PFSK-1 (cell line): ENCODE data around the gene YPEL1. TPM values are rescaled to one million over a fixed set of nuclear protein-coding genes. Genes with fewer than 3 reads are reported as not detected.
A peak's percentile ranks its signal among the peaks of the same experiment; 100 is the strongest.

Source experiments
- FOXP2 ChIP-seq: optimal IDR thresholded peaks from 2 replicates; pipeline ENCODE3; 2011; ENCODE audit warnings: borderline replicate concordance, control low read depth, inconsistent platforms; ENCODE audit not compliant: insufficient read depth; ENCODE audit errors: extremely low read length, extremely low read depth
- POLR2AphosphoS5 ChIP-seq: IDR thresholded peaks from 2 replicates; pipeline ENCODE4 v1.6.1; 2012; ENCODE audit warnings: low read depth, mild to moderate bottlenecking, control low read depth, low read length, moderate library complexity
- SIN3A ChIP-seq: IDR thresholded peaks from 2 replicates; pipeline ENCODE4 v1.6.1; 2012; ENCODE audit warnings: mild to moderate bottlenecking, low read length, moderate library complexity, borderline replicate concordance; ENCODE audit not compliant: insufficient read depth
- TAF1 ChIP-seq: IDR thresholded peaks from 2 replicates; pipeline ENCODE4 v1.6.1; 2012; ENCODE audit warnings: low read length, control low read depth, borderline replicate concordance; ENCODE audit not compliant: insufficient read depth
- polyA plus RNA-seq: library from polyadenylated mRNA; unstranded; fragments of >200 nt; gene quantifications from one replicate; pipeline ENCODE4 v1.2.1, GENCODE V29; 2012; ENCODE audit warnings: low read depth, missing spikeins; ENCODE audit not compliant: insufficient read length
- TF ChIP-seq, protein P1 (sequence below), 2 experiments: IDR thresholded peaks; 2 replicates each; pipeline versions ENCODE4 v1.6.1 to v1.8.0; 2011 to 2012; ENCODE audit warnings: low read depth in 2 of 2, low read length in 2 of 2, control low read depth in 1 of 2, inconsistent platforms in 1 of 2, mild to moderate bottlenecking in 1 of 2, moderate library complexity in 1 of 2; ENCODE audit not compliant: insufficient read depth in 1 of 2

The YPEL1 gene, protein sequence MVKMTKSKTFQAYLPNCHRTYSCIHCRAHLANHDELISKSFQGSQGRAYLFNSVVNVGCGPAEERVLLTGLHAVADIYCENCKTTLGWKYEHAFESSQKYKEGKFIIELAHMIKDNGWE
- polyA plus RNA-seq = 0.16 TPM

DNA sequence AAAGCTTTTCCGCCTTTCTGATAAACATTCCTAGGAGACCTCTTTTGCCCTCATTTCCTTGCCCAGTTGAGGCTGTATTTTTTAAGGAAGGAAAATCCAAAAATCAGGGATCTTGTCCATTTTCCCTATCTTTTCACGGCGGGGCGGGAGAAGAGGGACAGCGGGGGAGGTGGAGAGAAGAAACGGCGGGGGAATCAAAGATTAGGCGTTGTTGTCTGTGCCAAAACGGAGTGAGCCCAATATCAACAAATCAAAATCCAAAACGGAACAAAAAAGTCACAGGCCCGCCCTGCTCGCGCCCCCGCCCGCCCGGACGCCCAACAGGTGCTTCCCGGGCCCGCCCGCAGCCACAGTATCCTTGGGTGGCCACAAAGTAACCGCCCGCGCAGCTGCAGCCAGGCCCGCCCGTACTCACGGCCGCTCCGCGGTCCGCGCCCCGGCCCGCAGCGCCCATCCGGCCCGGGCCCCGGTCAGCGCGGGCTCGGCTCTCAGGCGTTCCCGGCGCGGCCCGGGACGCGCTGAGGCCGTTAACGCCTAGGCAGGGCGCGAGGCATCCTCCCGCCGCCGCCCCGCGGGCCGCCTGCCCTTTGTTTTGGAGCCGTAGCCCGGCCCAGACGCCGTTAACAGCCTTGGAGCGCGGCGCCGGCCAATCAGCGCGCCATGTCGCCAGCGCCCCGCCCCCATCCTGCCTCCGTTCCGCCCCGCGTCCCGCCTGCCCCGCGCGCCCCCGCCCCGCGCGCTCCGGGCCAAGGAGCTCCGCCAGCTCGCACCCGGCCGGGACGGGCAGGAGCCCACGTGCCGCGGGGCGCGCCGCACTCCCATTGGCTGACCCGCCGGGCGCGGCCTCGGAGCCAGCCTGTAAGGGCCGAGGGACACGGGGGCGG lies at the start of gene YPEL1:
TSS of gene YPEL1 (minus strand) at position 595 of the 884 bp plus-strand sequence. CDS start 25,050 bp downstream, outside the sequence.
- no peak for TF ChIP-seq SIN3A
- TF ChIP-seq FOXP2 = peak; percentile 8

DNA sequence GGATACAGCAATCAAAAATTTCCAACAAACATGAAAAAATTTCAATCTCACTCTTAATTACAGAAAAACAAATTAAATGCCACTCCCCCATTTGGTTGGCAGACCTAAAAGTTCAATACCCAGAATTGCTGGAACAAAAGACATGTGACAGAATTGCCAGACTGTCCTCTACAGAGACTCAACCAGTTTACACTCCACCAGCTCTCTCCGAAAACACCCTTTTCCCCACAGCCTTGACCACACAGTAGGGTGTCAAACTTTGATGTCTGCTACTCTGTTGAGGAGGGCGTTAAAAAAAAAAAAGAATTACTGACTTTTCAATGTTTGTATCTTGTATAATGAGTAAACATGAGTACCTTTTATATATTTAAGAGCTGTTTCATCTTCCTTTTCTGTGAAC lies 44.7 kb upstream of the YPEL1 start:
- TF ChIP-seq, protein P1, sequence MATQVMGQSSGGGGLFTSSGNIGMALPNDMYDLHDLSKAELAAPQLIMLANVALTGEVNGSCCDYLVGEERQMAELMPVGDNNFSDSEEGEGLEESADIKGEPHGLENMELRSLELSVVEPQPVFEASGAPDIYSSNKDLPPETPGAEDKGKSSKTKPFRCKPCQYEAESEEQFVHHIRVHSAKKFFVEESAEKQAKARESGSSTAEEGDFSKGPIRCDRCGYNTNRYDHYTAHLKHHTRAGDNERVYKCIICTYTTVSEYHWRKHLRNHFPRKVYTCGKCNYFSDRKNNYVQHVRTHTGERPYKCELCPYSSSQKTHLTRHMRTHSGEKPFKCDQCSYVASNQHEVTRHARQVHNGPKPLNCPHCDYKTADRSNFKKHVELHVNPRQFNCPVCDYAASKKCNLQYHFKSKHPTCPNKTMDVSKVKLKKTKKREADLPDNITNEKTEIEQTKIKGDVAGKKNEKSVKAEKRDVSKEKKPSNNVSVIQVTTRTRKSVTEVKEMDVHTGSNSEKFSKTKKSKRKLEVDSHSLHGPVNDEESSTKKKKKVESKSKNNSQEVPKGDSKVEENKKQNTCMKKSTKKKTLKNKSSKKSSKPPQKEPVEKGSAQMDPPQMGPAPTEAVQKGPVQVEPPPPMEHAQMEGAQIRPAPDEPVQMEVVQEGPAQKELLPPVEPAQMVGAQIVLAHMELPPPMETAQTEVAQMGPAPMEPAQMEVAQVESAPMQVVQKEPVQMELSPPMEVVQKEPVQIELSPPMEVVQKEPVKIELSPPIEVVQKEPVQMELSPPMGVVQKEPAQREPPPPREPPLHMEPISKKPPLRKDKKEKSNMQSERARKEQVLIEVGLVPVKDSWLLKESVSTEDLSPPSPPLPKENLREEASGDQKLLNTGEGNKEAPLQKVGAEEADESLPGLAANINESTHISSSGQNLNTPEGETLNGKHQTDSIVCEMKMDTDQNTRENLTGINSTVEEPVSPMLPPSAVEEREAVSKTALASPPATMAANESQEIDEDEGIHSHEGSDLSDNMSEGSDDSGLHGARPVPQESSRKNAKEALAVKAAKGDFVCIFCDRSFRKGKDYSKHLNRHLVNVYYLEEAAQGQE (IDR thresholded peaks at IDR 0.05; ENCODE audit: insufficient read depth in 1 of 2, low read depth in 2 of 2, low read length in 2 of 2) = no peak
- TF ChIP-seq POLR2AphosphoS5 (no peak), TAF1 (no peak), FOXP2 (no peak), SIN3A (no peak)

DNA sequence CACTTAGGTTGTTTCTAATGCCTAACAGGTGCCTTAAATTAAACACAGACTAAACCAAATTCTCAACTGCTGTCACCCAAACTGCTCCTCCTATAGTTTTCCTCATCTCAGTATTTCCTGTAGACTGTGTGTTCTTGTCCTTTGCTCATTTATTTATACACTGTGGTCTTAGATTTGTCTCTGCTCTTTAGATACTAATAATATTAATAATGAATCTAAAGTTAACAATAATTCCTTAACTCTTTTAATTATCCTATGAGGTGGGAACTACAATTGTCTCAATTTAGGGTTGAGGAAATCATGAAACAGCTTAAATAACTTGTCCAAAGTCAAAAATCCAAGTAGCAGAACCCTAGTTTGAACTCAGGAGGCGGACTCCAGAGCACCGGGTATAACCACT lies 43.9 kb upstream of the YPEL1 start:
- TF ChIP-seq TAF1 (no peak), POLR2AphosphoS5 (no peak), SIN3A (no peak), FOXP2 (no peak)
- TF ChIP-seq, protein P1 (IDR thresholded peaks at IDR 0.05; ENCODE audit: insufficient read depth in 1 of 2, low read depth in 2 of 2, low read length in 2 of 2) = no peak

DNA sequence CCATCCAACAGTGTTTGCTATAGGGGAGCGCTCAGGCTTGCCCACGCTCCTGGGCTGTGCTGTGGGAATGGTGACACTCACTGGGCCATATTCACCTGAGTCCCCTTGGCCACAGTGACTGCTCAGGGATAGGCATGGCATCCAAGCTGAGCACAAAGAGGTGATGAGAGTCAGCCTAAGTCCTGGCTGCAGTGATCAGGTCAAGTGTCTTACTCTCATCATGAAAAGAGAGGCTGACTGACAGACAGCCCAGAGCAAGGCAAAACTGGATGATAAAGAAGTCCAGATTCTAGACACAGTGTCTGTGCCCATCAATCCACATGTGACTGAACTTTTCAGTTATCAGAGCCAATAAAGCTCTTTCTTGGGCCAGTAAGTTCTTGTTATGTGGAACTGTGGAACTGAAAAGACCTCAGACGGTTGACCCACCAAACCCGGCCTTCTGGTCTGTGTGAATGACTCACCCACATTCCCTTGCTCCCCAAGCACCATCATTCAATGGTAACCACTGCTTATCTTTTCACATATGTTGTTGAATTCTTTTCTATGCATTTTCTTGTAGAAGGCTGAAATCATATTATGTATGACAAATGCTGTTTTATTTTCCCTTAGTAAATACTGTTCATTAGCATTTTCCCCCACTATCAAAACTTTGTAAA lies 43.2 kb upstream of the YPEL1 start:
- TF ChIP-seq POLR2AphosphoS5 = no peak
- no peak for TF ChIP-seq TAF1
- no peak for TF ChIP-seq SIN3A
- TF ChIP-seq, protein P1 (IDR thresholded peaks at IDR 0.05; ENCODE audit: insufficient read depth in 1 of 2, low read depth in 2 of 2, low read length in 2 of 2) = no peak
- no peak for TF ChIP-seq FOXP2

DNA sequence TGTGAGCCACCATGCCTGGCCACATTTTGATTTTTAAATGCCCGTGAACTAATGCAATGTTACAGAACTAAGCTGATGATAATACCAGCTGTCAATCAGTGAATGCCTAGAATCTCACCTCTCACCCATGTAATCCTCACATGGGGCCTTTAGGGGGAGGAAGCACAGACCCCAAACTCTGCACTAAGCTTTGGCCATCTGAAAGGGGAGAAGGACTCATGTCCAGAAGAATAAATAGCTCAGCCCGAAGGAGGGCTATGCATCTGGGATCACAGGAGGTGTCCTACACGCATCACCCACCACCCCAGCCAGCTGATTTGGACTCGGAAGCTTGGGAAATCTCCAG lies 36.0 kb upstream of the YPEL1 start:
- no peak for TF ChIP-seq TAF1
- TF ChIP-seq, protein P1 (IDR thresholded peaks at IDR 0.05; ENCODE audit: insufficient read depth in 1 of 2, low read depth in 2 of 2, low read length in 2 of 2) = no peak
- TF ChIP-seq SIN3A = no peak
- no peak for TF ChIP-seq POLR2AphosphoS5
- no peak for TF ChIP-seq FOXP2
